ENCODE results near the gene VAT1. TPM values are rescaled to one million over a fixed set of nuclear protein-coding genes. Genes with fewer than 3 reads are reported as not detected.
"Not testable (repeated sequence)": the region's sequence is repeated elsewhere in the genome, so short reads cannot be mapped to it uniquely, and the experiment has no call there.

Gene VAT1
- total RNA-seq, 1 experiment from 2014 or later, result 34.9 TPM

DNA sequence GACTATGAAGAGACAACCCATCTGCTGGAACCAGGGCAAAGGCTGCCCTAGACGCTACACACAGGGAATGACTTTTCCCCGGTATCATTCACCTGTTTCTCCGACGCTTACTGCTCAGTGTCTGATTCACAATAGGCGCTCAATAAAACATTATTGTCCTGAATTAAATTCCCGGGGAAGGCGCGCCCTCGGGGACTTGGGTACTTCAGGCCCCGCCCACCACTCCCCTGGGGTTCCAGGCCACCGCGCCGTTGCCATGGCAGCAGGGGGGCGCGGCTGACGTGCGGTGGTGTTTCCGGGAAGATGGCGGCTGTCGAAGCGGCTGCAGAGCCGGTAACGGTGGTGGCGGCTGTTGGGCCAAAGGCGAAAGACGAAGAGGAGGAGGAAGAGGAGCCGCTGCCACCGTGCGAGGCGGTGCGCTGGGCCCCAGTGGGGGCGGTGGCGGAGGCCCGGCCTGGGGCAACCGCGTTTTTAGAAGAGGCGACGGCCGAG is 41.9 kb downstream of the VAT1 start, which contains the start of gene RUNDC1:
Gene RUNDC1 (plus strand): TSS at position 292 of the 492 bp plus-strand sequence. CDS start 12 bp downstream, at position 304.
- 0 out of 2 replicates have a peak, but pooled peaks cover 6% of the 10 kb centered on the region for H3K4me1 ChIP-seq
- H3K9me3 ChIP-seq (replicated peaks), result no peaks in the 10 kb centered on the region
- peak within 1 kb of the TSS; percentile 84 for H3K4me3 ChIP-seq
- DNase-seq, result peak; percentile 90 to 92
- H3K27ac ChIP-seq, result peak within 1 kb of the TSS; percentile 54
- H3K27me3 ChIP-seq, result no peaks in the 10 kb centered on the region
- no peaks in the 10 kb centered on the region for H3K36me3 ChIP-seq

DNA sequence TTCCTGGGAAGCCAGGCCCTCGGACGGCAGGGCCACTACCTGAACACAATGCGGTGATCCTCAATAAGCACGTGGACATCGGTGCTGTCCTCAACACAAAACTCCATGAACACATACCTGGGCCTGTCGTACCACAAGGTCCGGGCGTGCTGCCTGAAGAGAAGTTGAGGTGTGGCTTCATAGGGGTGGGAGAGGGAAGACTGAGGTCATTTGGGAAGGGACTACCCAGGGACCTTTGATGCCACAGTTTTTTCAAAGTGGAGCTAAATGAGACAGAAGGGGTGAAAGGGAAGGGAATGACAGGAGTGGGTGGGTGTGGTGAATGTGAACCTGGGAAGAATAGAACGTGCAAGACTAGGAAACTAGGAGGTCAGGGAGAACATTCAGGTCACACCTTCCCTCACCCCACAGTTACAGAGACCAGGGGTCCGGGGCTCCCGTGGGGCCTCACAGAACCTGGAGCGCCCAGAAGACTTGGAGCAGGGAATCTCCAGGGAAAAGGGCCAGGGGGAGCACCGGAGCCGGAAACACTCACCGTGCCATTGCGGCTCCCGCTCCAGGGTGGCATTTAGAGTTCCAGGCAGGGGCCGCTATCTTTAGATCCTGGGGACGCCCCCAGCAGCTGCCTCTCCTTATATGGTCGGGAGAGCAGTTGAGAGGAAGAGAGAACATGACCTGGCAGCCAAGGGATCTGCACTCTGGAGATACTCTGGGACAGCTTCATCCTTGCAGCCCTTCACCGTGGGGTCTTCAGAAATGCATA is 42.5 kb downstream of the VAT1 start, which contains the start of gene PTGES3L:
Gene PTGES3L (minus strand): TSS at position 570 of the 763 bp plus-strand sequence. CDS start 27 bp downstream, at position 543.
- Histone ChIP-seq H3K9me3 (replicated peaks) (no peaks in the 10 kb centered on the region), H3K36me3 (no peaks in the 10 kb centered on the region), H3K27ac (peak within 1 kb of the TSS; percentile 54), H3K4me1 (0 out of 2 replicates have a peak, but pooled peaks cover 6% of the 10 kb centered on the region), H3K27me3 (no peaks in the 10 kb centered on the region), H3K4me3 (peak within 1 kb of the TSS; percentile 84)
- DNase-seq, result peak; percentile 88 to 91

DNA sequence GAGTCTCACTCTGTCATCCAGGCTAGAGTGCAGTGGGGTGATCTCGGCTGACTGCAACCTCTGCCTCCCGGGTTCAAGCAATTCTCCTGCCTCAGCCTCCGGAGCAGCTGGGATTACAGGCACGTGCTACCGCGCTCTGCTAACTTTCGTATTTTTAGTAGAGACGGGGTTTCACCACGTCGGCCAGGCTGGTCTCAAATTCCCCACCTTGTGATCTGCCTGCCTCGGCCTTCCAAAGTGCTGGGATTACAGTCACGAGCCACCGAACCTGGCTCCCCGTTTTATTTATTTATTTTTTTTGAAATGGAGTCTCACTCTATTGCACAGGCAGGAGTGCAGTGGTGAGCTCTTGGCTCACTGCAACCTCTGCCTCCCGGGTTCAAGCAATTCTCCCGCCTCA is 46.5 kb downstream of the VAT1 start:
- H3K27me3 ChIP-seq; H3K36me3 ChIP-seq; H3K9me3 ChIP-seq (replicated peaks); H3K27ac ChIP-seq; H3K4me1 ChIP-seq; H3K4me3 ChIP-seq; DNase-seq: not testable (repeated sequence)

DNA sequence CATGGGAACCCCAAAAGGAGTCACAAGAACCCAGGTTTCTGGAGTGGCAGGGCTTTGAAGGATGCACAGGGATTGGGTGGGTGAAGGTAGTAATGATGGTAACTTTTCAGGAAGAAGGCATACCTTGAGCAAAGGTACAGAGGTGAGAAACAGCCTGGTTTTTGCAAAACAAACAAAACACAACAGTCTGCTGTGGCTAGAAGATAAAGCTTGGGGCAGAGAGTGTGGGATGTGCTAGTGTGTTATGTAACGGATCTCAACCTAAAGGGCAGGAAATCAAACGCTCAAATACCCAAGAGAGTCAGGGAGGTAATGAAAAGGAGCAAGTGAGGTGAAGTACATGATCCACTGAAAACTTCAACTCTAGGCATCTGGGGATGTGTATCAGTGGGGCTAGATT is 46.9 kb downstream of the VAT1 start:
- no peaks in the 10 kb centered on the region for H3K9me3 ChIP-seq (replicated peaks)
- H3K4me1 ChIP-seq, result 0 out of 2 replicates have a peak, but pooled peaks cover 6% of the 10 kb centered on the region
- no peak overlapping the region for H3K4me3 ChIP-seq
- no peak for DNase-seq
- no peak overlapping the region for H3K27ac ChIP-seq
- no peaks in the 10 kb centered on the region for H3K36me3 ChIP-seq
- H3K27me3 ChIP-seq, result no peaks in the 10 kb centered on the region

DNA sequence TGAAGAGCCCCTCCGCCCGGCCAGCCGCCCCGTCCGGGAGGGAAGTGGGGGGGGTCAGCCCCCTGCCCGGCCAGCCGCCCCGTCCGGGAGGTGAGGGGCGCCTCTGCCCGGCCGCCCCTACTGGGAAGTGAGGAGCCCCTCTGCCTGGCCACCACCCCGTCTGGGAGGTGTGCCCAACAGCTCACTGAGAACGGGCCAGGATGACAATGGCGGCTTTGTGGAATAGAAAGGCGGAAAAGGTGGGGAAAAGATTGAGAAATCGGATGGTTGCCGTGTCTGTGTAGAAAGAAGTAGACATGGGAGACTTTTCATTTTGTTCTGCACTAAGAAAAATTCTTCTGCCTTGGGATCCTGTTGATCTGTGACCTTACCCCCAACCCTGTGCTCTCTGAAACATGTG is 48.9 kb downstream of the VAT1 start:
- not testable (repeated sequence) for H3K4me1 ChIP-seq; H3K4me3 ChIP-seq; H3K9me3 ChIP-seq (replicated peaks); H3K27me3 ChIP-seq; H3K36me3 ChIP-seq; DNase-seq; H3K27ac ChIP-seq

DNA sequence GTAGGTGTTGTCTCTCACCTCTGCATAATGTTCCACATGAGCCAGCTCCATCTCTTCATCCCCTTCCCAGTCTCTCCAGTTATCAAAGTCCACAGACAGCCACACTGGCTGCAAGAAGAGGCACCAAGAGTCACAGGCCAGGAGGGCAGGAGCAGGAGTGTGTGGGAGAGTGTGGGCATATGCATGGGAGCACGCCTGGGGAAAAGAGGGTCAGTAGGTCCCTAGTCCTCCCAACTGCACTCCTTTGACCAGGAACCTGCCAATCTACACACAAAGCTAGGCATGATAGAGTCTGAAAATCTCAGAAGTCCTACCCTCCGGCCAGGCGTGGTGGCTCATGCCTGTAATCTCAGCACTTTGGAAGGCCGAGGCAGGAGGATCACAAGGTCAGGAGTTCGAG is 50.6 kb downstream of the VAT1 start:
- H3K4me1 ChIP-seq, result no peaks in the 10 kb centered on the region
- no peaks in the 10 kb centered on the region for H3K27me3 ChIP-seq
- no peak for DNase-seq
- H3K9me3 ChIP-seq (replicated peaks), result no peaks in the 10 kb centered on the region
- no peak overlapping the region for H3K4me3 ChIP-seq
- no peaks in the 10 kb centered on the region for H3K36me3 ChIP-seq
- no peak overlapping the region for H3K27ac ChIP-seq

DNA sequence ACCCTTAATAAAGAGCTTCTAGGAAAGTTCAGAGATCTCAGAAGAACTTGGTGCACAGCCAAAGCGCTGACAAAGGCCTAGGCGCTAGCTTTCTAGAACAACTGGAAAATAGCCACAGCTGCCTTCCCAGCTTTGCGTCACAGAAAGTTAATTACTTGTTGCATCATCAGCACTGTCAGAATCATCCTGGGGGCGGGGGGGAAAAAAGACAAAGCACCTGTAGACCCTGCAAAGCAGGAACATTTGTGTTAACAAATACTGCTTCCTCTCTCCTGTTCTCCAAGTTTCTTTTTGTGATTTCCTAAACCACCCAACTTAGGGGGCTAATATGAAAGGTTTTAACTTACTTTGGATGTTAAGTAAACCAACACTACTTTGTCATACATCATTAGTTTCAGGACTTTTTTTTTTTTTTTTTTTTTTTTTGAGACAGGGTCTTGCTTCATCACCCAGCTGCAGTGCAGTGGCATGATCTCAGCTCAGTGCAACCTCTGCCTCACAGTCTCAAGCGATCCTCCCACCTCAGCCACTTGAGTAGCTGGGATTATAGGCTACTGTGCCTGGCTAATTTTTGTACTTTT is 53.1 kb downstream of the VAT1 start:
- H3K4me1 ChIP-seq, result no peaks in the 10 kb centered on the region
- peak in 1 of 2 experiments; percentile 29 for DNase-seq
- no peaks in the 10 kb centered on the region for H3K9me3 ChIP-seq (replicated peaks)
- H3K27me3 ChIP-seq, result no peaks in the 10 kb centered on the region
- H3K27ac ChIP-seq, result no peak overlapping the region
- no peaks in the 10 kb centered on the region for H3K36me3 ChIP-seq
- H3K4me3 ChIP-seq, result no peak overlapping the region

DNA sequence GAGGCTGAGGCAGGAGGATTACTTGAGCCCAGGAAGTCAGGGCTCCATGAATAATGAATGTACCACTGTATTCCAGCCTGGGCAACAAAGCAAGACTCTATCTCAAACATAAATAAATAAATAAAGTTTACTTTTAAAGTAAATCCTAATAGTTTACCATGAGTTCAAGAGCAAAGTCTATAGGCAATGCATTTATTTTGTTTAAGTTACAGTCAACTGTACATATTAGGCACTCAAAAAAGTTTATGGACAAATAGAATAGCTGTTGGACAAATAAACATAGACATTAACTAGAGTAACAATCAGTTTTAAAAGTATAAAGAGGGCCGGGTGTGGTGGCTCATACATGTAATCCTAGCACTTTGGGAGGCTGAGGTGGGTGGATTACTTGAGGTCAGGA is 54.3 kb downstream of the VAT1 start:
- H3K27me3 ChIP-seq, result no peaks in the 10 kb centered on the region
- no peak for DNase-seq
- no peaks in the 10 kb centered on the region for H3K36me3 ChIP-seq
- no peak overlapping the region for H3K27ac ChIP-seq
- H3K9me3 ChIP-seq (replicated peaks), result no peaks in the 10 kb centered on the region
- no peaks in the 10 kb centered on the region for H3K4me1 ChIP-seq
- H3K4me3 ChIP-seq, result no peak overlapping the region

Other genes starting within 250 kb of the VAT1 start
- gene VPS25, start 248.9 kb downstream of the VAT1 start, total RNA-seq (2014; rRNA removed; shearing (Covaris generic)), result 71.0 and 79.3 TPM in 2 replicates
- 0.18 and 0.32 TPM in 2 replicates for gene WNK4, start 241.8 kb downstream of the VAT1 start, total RNA-seq (2014; rRNA removed; shearing (Covaris generic))
- 105 and 107 TPM in 2 replicates for gene COA3, start 223.7 kb downstream of the VAT1 start, total RNA-seq (2014; rRNA removed; shearing (Covaris generic))
- 0.10 TPM in 2 replicates for gene CNTD1, start 223.5 kb downstream of the VAT1 start, total RNA-seq (2014; rRNA removed; shearing (Covaris generic))
- gene BECN1, start 198.1 kb downstream of the VAT1 start, total RNA-seq (2014; rRNA removed; shearing (Covaris generic)), result 62.1 and 62.9 TPM in 2 replicates
- 142 and 145 TPM in 2 replicates for gene PSME3, start 189.0 kb downstream of the VAT1 start, total RNA-seq (2014; rRNA removed; shearing (Covaris generic))
- gene AOC2, start 177.8 kb downstream of the VAT1 start, total RNA-seq (2014; rRNA removed; shearing (Covaris generic)), result 0.86 and 1.1 TPM in 2 replicates
- 0.30 and 0.34 TPM in 2 replicates for gene AOC3, start 171.2 kb downstream of the VAT1 start, total RNA-seq (2014; rRNA removed; shearing (Covaris generic))
- gene G6PC1, start 121.6 kb downstream of the VAT1 start, total RNA-seq (2014; rRNA removed; shearing (Covaris generic)), result not detected in 2 replicates
- gene AARSD1, start 57.9 kb downstream of the VAT1 start, total RNA-seq (2014; rRNA removed; shearing (Covaris generic)), result 21.9 and 29.4 TPM in 2 replicates
- 5.5 TPM in 2 replicates for gene PTGES3L, start 42.3 kb downstream of the VAT1 start, total RNA-seq (2014; rRNA removed; shearing (Covaris generic))
- 10.8 and 11.9 TPM in 2 replicates for gene RUNDC1, start 41.8 kb downstream of the VAT1 start, total RNA-seq (2014; rRNA removed; shearing (Covaris generic))
- 3,033 and 3,236 TPM in 2 replicates for gene RPL27, start 24.0 kb downstream of the VAT1 start, total RNA-seq (2014; rRNA removed; shearing (Covaris generic))
- gene IFI35, start 15.6 kb downstream of the VAT1 start, total RNA-seq (2014; rRNA removed; shearing (Covaris generic)), result 0.33 TPM in 1 of 2 replicates, not detected in the other
- 0.68 and 0.79 TPM in 2 replicates for gene RND2, start 2.8 kb upstream of the VAT1 start, total RNA-seq (2014; rRNA removed; shearing (Covaris generic))
- 60.1 and 65.3 TPM in 2 replicates for gene BRCA1, start 103.0 kb upstream of the VAT1 start, total RNA-seq (2014; rRNA removed; shearing (Covaris generic))
- 36.8 and 40.3 TPM in 2 replicates for gene NBR1, start 148.8 kb upstream of the VAT1 start, total RNA-seq (2014; rRNA removed; shearing (Covaris generic))
- gene TMEM106A, start 189.5 kb upstream of the VAT1 start, total RNA-seq (2014; rRNA removed; shearing (Covaris generic)), result 0.63 and 2.0 TPM in 2 replicates
- not detected in 2 replicates for gene CCDC200, start 206.2 kb upstream of the VAT1 start, total RNA-seq (2014; rRNA removed; shearing (Covaris generic))
- not detected in 2 replicates for gene RNU2-1, start 211.6 kb upstream of the VAT1 start, total RNA-seq (2014; rRNA removed; shearing (Covaris generic))

Data from SJCRH30 (cell line).